Measurements from ENCODE around the gene NPTN. TPM values are rescaled to one million over a fixed set of nuclear protein-coding genes. Genes with fewer than 3 reads are reported as not detected.
A peak's percentile ranks its signal among the peaks of the same experiment; 100 is the strongest.

NPTN gene
- total and polyA plus RNA-seq, 2 of the 13 experiments (the other 11 are each of a cell fraction or from before 2014, with no cell fraction given): 78.0 to 110 TPM

GRCh38 chr15:73633111-73633990, at the start of gene NPTN (continued):
- peak; percentile 49 for TF ChIP-seq MYPOP (CRISPR knock-in tag; IDR thresholded peaks at IDR 0.05)
- peak; percentile 66 for TF ChIP-seq MED1 (CRISPR knock-in tag; IDR thresholded peaks at IDR 0.05)
- TF ChIP-seq GATAD1 (CRISPR knock-in tag; IDR thresholded peaks at IDR 0.05): peak; percentile 86
- TF ChIP-seq SIN3B (IDR thresholded peaks at IDR 0.05; ENCODE audit: low read length): no peak
- no peak for TF ChIP-seq ELK4 (CRISPR knock-in tag; IDR thresholded peaks at IDR 0.05; ENCODE audit: borderline replicate concordance)
- TF ChIP-seq ZNF232 (CRISPR knock-in tag; IDR thresholded peaks at IDR 0.05; ENCODE audit: borderline replicate concordance): peak; percentile 65; the same call in 1 of the 2 replicates
- TF ChIP-seq SOX5 (CRISPR knock-in tag; IDR thresholded peaks at IDR 0.05; ENCODE audit: borderline replicate concordance): peak; percentile 46; the same call in 1 of the 2 replicates
- peak; percentile 71 for TF ChIP-seq ZFY (CRISPR knock-in tag; IDR thresholded peaks at IDR 0.05)
- TF ChIP-seq ZBTB49 (CRISPR knock-in tag; IDR thresholded peaks at IDR 0.05; ENCODE audit: borderline replicate concordance): 0 out of 2 replicates have a peak, but pooled peaks have one; percentile 10
- peak; percentile 94 for TF ChIP-seq POLR2AphosphoS5 (IDR thresholded peaks at IDR 0.05; ENCODE audit: low read depth, low read length)
- peak; percentile 70; the same call in 1 of the 2 replicates for TF ChIP-seq ZNF124 (CRISPR knock-in tag; IDR thresholded peaks at IDR 0.05)
- peak; percentile 80 for TF ChIP-seq ZFX (CRISPR knock-in tag; IDR thresholded peaks at IDR 0.05; ENCODE audit: low read depth)
- TF ChIP-seq ZHX1 (CRISPR knock-in tag; IDR thresholded peaks at IDR 0.05; ENCODE audit: low read depth): no peak
- TF ChIP-seq SNAPC4 (CRISPR knock-in tag; IDR thresholded peaks at IDR 0.05): peak; percentile 74; the same call in 1 of the 2 replicates
- no peak for TF ChIP-seq RXRA (CRISPR knock-in tag; IDR thresholded peaks at IDR 0.05)
- peak; percentile 44 for TF ChIP-seq ELF3 (CRISPR knock-in tag; IDR thresholded peaks at IDR 0.05)

All from HepG2 (cell line).